Measurements from ENCODE around the gene HAVCR2.

DNA sequence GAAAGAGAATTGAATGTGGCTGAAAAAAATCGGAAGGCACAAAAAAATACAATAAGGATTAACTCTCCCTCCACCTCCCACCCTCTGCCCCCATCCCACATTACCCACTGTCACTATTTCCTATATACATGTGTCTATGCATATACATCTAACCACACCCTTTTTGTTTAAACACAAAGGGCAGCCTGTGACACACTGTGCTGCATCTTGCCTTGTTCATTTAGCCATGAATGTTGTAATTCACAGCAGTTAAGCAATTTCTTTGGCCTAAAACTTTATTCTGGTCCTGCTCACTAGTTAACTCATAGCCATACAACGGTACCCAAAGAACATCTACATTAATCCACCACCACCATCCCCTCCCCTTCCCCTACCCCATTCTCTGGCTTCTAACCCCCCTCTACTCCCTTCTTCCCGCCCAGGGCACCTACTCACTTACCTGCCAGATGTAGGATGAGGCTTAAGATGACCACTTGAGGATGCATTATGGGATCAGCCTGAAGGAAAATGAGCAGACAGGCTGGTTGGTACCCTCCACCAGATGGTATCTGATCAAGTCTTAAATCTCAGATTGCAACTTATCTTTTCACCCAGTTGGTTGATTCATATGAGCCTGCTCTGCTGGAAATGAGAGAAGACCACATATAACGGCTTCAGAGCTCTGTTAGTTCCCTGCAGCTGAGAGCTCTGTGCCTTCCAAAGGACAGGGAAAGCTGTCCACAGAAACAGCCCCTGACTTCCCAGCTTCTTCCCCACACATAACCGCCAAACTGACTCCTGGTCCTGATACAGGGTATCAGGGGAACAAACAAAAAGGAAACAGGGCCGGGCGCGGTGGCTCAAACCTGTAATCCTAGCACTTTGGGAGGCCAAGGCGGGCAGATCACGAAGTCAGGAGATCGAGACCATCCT lies 51.1 kb downstream of the HAVCR2 start:
- TF ChIP-seq, protein P1, sequence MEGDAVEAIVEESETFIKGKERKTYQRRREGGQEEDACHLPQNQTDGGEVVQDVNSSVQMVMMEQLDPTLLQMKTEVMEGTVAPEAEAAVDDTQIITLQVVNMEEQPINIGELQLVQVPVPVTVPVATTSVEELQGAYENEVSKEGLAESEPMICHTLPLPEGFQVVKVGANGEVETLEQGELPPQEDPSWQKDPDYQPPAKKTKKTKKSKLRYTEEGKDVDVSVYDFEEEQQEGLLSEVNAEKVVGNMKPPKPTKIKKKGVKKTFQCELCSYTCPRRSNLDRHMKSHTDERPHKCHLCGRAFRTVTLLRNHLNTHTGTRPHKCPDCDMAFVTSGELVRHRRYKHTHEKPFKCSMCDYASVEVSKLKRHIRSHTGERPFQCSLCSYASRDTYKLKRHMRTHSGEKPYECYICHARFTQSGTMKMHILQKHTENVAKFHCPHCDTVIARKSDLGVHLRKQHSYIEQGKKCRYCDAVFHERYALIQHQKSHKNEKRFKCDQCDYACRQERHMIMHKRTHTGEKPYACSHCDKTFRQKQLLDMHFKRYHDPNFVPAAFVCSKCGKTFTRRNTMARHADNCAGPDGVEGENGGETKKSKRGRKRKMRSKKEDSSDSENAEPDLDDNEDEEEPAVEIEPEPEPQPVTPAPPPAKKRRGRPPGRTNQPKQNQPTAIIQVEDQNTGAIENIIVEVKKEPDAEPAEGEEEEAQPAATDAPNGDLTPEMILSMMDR (IDR thresholded peaks at IDR 0.05; ENCODE audit: low read depth, low read length, poor library complexity, severe bottlenecking): no peak
- no peak for TF ChIP-seq EZH2phosphoT487 (IDR thresholded peaks at IDR 0.05; ENCODE audit: borderline replicate concordance, low read length)

Data from DOHH2 (cell line).